ENCODE results near the gene PIM3.

PIM3 gene

GRCh38 chr22:49926916-49927315 lies 33.7 kb upstream of the PIM3 start:
- Histone ChIP-seq H3K4me2 (no peak overlapping the region), H3K36me3 (ENCODE audit: insufficient read depth) (no peaks in the 10 kb centered on the region), H3K79me2 (ENCODE audit: insufficient read depth, low read depth) (no peaks in the 10 kb centered on the region), H3K27ac (no peak overlapping the region), H3K9ac (no peak overlapping the region), H4K20me1 (ENCODE audit: insufficient read depth) (no peaks in the 10 kb centered on the region), H3K27me3 (ENCODE audit: insufficient read depth, low read depth) (no peaks in the 10 kb centered on the region), H3K4me1 (ENCODE audit: low read depth, poor library complexity, severe bottlenecking) (peaks cover 11% of the 10 kb centered on the region), H3K4me3 (IDR thresholded peaks at IDR 0.05; ENCODE audit: insufficient read depth, low read depth, low read length) (no peak overlapping the region), H2AFZ (ENCODE audit: low read depth) (no peak overlapping the region)
- no peak for TF ChIP-seq CTCF (conservative IDR thresholded peaks at IDR 0.05; ENCODE audit: low read depth, low read length)

GRCh38 chr22:49927483-49928184 lies 32.9 kb upstream of the PIM3 start:
- Histone ChIP-seq H3K4me3 (IDR thresholded peaks at IDR 0.05; ENCODE audit: insufficient read depth, low read depth, low read length) (no peak overlapping the region), H3K79me2 (ENCODE audit: insufficient read depth, low read depth) (no peaks in the 10 kb centered on the region), H3K4me2 (no peak overlapping the region), H3K4me1 (ENCODE audit: low read depth, poor library complexity, severe bottlenecking) (peaks cover 13% of the 10 kb centered on the region), H3K9ac (no peak overlapping the region), H3K27ac (no peak overlapping the region), H3K36me3 (ENCODE audit: insufficient read depth) (no peaks in the 10 kb centered on the region), H4K20me1 (ENCODE audit: insufficient read depth) (no peaks in the 10 kb centered on the region), H2AFZ (ENCODE audit: low read depth) (no peak overlapping the region), H3K27me3 (ENCODE audit: insufficient read depth, low read depth) (no peaks in the 10 kb centered on the region)
- no peak for TF ChIP-seq CTCF (conservative IDR thresholded peaks at IDR 0.05; ENCODE audit: low read depth, low read length)

GRCh38 chr22:49928185-49928495 lies 32.4 kb upstream of the PIM3 start:
- Histone ChIP-seq H3K36me3 (ENCODE audit: insufficient read depth) (no peaks in the 10 kb centered on the region), H3K27me3 (ENCODE audit: insufficient read depth, low read depth) (no peaks in the 10 kb centered on the region), H3K27ac (no peak overlapping the region), H2AFZ (ENCODE audit: low read depth) (no peak overlapping the region), H4K20me1 (ENCODE audit: insufficient read depth) (no peaks in the 10 kb centered on the region), H3K9ac (no peak overlapping the region), H3K4me3 (IDR thresholded peaks at IDR 0.05; ENCODE audit: insufficient read depth, low read depth, low read length) (no peak overlapping the region), H3K79me2 (ENCODE audit: insufficient read depth, low read depth) (no peaks in the 10 kb centered on the region), H3K4me1 (ENCODE audit: low read depth, poor library complexity, severe bottlenecking) (peaks cover 18% of the 10 kb centered on the region), H3K4me2 (no peak overlapping the region)
- TF ChIP-seq CTCF (conservative IDR thresholded peaks at IDR 0.05; ENCODE audit: low read depth, low read length): no peak

- H3K27ac ChIP-seq: no peak overlapping the region
- H3K9ac ChIP-seq: no peak overlapping the region
- H4K20me1 ChIP-seq (ENCODE audit: insufficient read depth): no peaks in the 10 kb centered on the region
- no peak overlapping the region for H2AFZ ChIP-seq (ENCODE audit: low read depth)
- no peaks in the 10 kb centered on the region for H3K79me2 ChIP-seq (ENCODE audit: insufficient read depth, low read depth)
- no peak for TF ChIP-seq CTCF (conservative IDR thresholded peaks at IDR 0.05; ENCODE audit: low read depth, low read length)
- no peak overlapping the region for H3K4me3 ChIP-seq (IDR thresholded peaks at IDR 0.05; ENCODE audit: insufficient read depth, low read depth, low read length)
- no peaks in the 10 kb centered on the region for H3K27me3 ChIP-seq (ENCODE audit: insufficient read depth, low read depth)
- no peaks in the 10 kb centered on the region for H3K36me3 ChIP-seq (ENCODE audit: insufficient read depth)
- no peak overlapping the region for H3K4me2 ChIP-seq
- H3K4me1 ChIP-seq (ENCODE audit: low read depth, poor library complexity, severe bottlenecking): peaks cover 24% of the 10 kb centered on the region
These were observed 31.9 kb upstream of the PIM3 start for GRCh38 chr22:49928555-49929210.
